GM19328 (cell line): Measurements from ENCODE around the gene SPRYD7.
"Not testable (repeated sequence)": the region's sequence is repeated elsewhere in the genome, so short reads cannot be mapped to it uniquely, and the experiment has no call there.

Experiments
- ATAC-seq: cut with Tn5 transposase; IDR thresholded peaks from one replicate; pipeline ENCODE4 v1.9.1; 2021; ENCODE audit warnings: mild to moderate bottlenecking, moderate library complexity; ENCODE audit not compliant: unreplicated experiment

SPRYD7 gene, protein sequence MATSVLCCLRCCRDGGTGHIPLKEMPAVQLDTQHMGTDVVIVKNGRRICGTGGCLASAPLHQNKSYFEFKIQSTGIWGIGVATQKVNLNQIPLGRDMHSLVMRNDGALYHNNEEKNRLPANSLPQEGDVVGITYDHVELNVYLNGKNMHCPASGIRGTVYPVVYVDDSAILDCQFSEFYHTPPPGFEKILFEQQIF

DNA sequence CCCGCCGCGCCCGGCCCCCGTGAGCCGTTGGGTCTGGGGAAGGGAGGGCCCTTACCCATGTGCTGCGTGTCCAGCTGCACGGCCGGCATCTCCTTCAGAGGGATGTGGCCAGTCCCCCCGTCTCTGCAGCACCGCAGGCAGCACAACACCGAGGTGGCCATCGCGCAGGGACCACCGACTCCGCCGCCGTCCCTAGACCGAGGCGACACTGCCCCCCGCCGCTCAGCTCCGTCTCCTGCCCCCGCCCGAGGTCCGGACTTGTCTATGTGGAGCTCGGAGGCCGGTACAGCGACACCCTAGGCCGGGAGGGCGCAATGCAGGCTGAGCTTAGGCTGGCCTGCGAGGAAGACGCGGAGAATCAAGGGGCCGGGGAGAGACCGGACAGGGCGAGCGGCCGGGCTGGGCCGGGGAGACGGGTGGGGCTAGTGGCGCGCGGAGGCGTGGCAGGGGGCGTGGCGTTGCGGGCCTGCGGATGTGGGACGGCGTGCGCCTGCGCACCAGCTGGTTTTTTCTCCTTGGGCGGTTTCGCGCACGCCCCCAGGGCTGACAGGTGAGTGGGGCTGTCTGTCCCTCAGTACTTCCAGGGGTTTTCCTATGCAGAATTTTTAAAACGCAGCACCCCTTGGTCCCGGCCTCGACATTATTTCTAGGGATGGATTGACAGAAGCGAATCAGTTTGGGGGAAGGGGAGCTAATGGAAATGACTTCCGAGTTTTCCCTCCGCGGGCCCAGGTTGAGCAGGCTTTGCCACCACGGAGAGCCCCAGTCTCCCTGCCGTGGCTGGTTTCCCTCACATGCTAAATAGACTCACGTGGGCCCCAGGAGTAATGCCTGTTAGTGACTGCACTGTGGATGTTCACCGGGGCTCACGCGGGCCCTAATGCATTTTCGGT, at the start of gene SPRYD7:
TSS of gene SPRYD7 (minus strand) at position 266 of the 893 bp plus-strand sequence. CDS start at position 161, 105 bp downstream.
- peak; percentile 97 for ATAC-seq

- ATAC-seq = no peak
These were observed 49.0 kb upstream of the SPRYD7 start for GRCh38 chr13:49985129-49985528.

DNA sequence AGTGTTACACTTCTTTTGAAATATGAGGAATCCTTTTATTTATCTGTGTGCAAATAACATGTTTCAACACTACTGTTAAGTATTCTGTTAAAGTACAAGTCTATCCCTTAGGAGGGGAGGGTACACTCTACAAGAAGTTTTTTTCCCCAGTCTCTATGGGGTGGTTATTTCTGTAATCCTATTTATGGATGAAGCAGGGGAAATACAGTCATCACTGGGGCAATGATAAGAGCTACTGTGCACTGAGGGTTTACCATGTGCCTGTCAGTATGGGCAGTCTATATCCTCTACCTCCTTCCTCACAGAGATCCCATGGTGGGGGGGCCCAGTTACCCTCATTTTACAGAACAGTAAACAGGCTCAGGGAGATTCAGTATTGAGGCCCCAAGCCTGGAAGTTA, 44.1 kb upstream of the SPRYD7 start:
- no peak for ATAC-seq

GRCh38 chr13:49977992-49978391, 41.9 kb upstream of the SPRYD7 start:
- no peak for ATAC-seq

GRCh38 chr13:49976314-49977258, 40.4 kb upstream of the SPRYD7 start:
- ATAC-seq = peak; percentile 58

GRCh38 chr13:49975826-49976225, 39.7 kb upstream of the SPRYD7 start:
- no peak for ATAC-seq

- no peak for ATAC-seq
These were observed 36.6 kb upstream of the SPRYD7 start for GRCh38 chr13:49972709-49973108.

DNA sequence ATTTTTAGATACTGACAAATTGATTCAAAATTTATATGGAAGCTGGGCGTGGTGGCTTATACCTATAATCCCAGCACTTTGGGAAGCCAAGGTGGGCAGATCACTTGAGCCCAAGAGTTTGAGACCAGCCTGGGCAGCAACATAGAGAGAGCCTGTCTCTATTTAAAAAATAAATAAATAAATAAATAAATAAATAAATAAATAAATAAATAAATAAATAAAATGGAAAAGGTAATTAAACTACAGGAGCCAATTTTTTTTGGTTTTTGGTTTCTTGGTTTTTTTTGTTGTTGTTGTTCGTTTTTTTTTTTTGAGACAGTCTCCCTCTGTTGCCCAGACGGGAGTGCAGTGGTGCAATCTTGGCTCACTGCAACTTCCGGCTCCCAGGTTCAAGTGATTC, 31.3 kb upstream of the SPRYD7 start:
- no peak for ATAC-seq

DNA sequence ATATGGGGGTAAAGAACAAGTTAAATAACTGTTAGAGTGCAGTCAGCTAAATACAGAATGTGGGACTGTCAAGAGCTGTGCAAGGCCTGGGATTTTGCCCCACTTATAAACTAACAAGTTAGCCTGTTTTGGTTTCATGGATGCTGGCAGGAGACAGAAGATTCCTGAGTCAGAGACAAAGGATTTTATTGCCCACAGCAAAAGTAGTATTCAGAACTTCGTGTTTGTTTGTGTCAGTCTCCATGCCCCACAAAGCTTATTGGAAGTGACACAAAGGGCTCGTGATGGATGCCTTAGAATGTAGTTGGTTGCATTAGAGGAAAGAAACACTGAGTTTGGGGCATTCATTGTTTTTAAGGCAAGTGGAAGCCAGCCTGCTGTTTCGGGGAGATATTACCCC, 22.2 kb upstream of the SPRYD7 start:
- ATAC-seq = no peak

DNA sequence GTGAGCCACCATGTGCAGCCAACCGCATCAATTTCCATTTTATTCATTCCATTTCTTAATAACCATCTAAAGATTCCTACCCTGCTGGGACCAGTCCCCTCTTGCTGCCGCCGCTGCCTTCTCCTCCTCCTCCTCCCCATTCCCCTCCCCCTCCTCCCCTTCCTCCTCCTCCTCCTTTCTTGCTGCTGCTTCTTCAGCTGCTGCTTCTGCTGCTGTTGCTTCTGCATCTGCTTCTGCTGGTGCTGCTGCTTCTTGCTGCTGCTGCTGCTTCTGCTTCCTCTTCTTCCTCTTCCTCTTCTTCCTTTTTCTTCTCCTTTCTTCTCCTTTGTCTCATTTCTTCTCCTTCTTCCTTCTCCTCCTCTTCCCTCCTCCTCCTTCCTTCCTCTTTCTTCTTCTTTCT, 20.0 kb upstream of the SPRYD7 start:
- no peak for ATAC-seq

DNA sequence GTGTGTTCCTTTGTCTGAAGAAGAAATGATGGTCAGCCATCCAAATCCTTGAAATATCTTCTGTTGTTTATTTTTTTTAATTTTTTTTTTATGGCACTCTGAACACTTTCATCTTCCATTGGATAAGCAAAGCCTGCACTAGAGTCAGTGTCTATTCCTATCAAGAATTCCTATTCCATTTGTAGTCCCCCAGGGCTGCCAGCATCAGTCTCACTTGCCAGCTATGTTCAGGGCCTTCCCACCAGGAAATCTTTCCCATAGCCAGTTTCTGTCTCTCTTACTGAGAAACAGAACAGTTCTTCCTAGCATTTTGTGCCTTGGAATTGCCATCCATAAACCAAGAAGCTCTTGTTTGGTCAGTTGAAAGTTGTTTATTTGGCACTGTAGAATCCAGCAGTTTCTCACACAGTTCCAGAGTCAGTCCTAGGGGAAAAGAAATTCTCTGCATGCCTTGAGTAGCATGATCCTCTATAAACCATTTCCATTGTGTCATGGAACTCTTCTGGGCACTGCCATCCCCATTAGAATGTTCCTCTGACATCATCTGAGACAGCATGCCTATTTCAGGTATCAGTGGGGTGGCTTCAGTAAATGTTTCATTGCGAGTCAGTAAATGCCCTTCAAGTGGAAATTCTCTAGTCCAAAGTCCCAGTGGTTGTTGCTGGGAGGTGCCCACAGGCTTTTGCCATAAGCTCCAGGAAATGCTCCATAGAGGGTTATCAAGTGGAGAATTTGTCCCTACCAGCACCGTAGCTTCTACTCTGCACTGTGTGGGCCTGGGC, 18.7 kb upstream of the SPRYD7 start:
- ATAC-seq = no peak

DNA sequence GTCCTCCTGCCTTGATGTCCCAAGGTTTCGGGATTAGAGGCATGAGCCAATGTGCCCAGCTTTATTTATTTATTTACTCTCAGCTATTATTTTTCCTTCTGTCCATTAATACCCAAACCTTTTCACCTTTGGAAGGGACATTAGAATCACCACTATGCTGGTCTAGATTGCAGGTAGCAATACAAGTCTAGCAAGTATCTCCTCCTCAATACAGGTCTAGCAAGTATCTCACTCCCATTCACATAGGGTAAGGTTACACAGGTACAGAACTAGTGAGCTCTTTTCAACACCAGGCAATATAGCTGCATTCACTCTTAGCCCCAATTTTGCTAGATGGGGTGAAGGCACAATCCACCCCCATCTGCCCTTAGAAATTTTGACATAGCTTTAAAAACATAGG, 17.4 kb upstream of the SPRYD7 start:
- ATAC-seq = no peak

- no peak for ATAC-seq
These were observed 15.8 kb upstream of the SPRYD7 start for GRCh38 chr13:49951754-49952535.

- ATAC-seq = not testable (repeated sequence)
These were observed 12.7 kb upstream of the SPRYD7 start for GRCh38 chr13:49948777-49949270.

- no peak for ATAC-seq
These were observed 3.2 kb upstream of the SPRYD7 start for GRCh38 chr13:49939321-49939720.

DNA sequence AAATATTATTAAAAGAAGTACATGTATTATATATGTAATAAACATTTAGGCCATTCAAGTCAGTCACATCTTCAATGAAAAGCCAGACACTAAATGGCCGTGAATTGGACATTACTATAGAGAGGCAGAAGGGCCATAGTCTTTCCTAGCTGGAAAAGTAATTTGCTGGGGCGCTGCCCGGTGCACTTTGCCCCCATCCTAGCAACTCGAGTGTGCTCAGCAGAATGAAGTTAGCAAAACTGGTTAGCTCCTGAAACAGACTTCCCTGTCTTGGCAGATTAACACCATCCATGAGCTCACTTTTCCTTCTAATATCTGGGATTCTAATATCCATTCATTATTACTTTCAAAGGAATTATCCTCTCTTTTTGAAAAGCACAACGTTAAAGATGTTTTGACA, 2.8 kb upstream of the SPRYD7 start:
- ATAC-seq = no peak

- no peak for ATAC-seq
These were observed 2.2 kb upstream of the SPRYD7 start for GRCh38 chr13:49938314-49938713.

DNA sequence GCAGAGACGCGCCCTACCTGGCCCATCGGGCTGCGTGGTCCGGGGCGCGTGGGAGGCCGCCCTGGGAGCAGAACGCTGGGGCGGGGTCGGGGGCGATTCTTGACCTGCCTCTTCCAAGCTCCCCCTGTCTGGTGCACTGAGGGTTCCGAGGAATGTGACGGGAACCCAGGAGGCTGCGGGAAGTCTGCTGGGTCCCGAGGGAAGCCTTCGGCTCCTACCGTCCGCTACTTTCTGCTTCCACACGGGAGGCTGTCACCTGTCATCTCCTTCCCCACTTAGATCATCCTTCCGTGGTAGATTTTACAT, 781 bp upstream of the SPRYD7 start:
- ATAC-seq = no peak

DNA sequence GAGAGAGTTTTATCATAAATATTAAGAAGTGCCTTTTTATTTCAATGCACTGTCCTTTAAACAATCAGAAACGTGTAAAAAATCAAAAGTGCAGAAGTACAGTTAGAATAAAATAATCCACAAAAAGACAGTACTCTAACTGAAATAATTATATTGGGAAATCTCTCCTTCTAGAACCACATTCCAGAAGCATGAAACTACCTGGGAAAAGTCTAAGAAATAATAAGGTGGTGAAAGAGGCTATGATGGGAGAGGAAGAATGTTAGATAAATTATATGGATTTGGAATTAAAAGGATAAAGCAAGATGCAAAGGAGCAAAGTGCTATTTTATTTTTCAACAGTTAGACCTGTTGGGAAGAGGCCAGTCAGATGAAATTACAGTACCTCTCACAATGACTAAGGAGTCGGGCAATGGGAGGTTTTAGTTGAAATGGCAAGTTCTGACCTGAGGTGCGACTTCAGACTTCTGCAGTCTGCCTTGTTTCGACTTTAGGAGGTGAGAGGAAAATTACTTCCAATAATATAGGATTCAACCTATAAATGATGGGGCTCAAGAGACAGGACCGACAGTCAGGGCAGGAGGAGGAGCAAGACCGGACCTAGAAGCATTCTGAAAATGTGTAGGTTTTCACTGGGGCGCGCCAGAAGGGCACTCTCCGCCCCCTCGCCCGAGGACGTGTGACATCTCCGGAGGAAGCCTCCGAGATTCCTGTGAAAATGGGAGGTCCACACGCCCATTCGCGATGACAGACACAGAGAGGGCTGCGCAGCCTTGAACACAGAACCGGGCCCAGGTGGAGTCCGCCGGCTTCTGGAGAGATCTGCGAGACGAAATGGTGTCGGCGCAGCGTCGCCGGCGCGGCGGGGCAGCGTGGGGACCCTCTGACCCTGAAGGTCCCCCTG, 717 bp downstream of the SPRYD7 start:
- ATAC-seq = peak; percentile 32
